Ishikawa (cell line): ENCODE results near the gene HCFC1.

ENCODE experiments used
- CEBPB ChIP-seq: IDR thresholded peaks from 2 replicates; pipeline ENCODE4 v1.6.1; 2012
- CREB1 ChIP-seq: IDR thresholded peaks from 2 replicates; pipeline ENCODE4 v1.6.1; 2012; ENCODE audit warnings: low read depth
- EGR1 ChIP-seq: IDR thresholded peaks from 2 replicates; pipeline ENCODE4 v1.6.1; 2012
- EP300 ChIP-seq: IDR thresholded peaks from 2 replicates; pipeline ENCODE4 v1.6.1; 2012; ENCODE audit warnings: borderline replicate concordance
- FOXM1 ChIP-seq: IDR thresholded peaks from 2 replicates; pipeline ENCODE4 v1.6.1; 2012; ENCODE audit warnings: low read depth, borderline replicate concordance
- NFIC ChIP-seq: IDR thresholded peaks from 2 replicates; pipeline ENCODE4 v1.6.1; 2012
- RAD21 ChIP-seq: IDR thresholded peaks from 2 replicates; pipeline ENCODE4 v1.6.1; 2012; ENCODE audit warnings: low read depth
- TAF1 ChIP-seq: IDR thresholded peaks from 2 replicates; pipeline ENCODE4 v1.6.1; 2012; ENCODE audit warnings: low read depth, mild to moderate bottlenecking
- TCF12 ChIP-seq: IDR thresholded peaks from 2 replicates; pipeline ENCODE4 v1.6.1; 2012; ENCODE audit warnings: low read depth
- TEAD4 ChIP-seq: IDR thresholded peaks from 2 replicates; pipeline ENCODE4 v1.6.1; 2012
- YY1 ChIP-seq: IDR thresholded peaks from 2 replicates; pipeline ENCODE4 v1.6.1; 2012; ENCODE audit warnings: low read depth
- ZBTB7A ChIP-seq: IDR thresholded peaks from 2 replicates; pipeline ENCODE4 v1.6.1; 2012; ENCODE audit warnings: low read depth
- TF ChIP-seq, protein P1 (sequence below): IDR thresholded peaks from 2 replicates; pipeline ENCODE4 v1.6.1; 2012; ENCODE audit warnings: low read depth, mild to moderate bottlenecking
- TF ChIP-seq, protein P2 (sequence below): IDR thresholded peaks from 2 replicates; pipeline ENCODE4 v1.6.1; 2012
- TF ChIP-seq, protein P3 (sequence below): IDR thresholded peaks from 2 replicates; pipeline ENCODE4 v1.6.1; 2012

Gene HCFC1

DNA sequence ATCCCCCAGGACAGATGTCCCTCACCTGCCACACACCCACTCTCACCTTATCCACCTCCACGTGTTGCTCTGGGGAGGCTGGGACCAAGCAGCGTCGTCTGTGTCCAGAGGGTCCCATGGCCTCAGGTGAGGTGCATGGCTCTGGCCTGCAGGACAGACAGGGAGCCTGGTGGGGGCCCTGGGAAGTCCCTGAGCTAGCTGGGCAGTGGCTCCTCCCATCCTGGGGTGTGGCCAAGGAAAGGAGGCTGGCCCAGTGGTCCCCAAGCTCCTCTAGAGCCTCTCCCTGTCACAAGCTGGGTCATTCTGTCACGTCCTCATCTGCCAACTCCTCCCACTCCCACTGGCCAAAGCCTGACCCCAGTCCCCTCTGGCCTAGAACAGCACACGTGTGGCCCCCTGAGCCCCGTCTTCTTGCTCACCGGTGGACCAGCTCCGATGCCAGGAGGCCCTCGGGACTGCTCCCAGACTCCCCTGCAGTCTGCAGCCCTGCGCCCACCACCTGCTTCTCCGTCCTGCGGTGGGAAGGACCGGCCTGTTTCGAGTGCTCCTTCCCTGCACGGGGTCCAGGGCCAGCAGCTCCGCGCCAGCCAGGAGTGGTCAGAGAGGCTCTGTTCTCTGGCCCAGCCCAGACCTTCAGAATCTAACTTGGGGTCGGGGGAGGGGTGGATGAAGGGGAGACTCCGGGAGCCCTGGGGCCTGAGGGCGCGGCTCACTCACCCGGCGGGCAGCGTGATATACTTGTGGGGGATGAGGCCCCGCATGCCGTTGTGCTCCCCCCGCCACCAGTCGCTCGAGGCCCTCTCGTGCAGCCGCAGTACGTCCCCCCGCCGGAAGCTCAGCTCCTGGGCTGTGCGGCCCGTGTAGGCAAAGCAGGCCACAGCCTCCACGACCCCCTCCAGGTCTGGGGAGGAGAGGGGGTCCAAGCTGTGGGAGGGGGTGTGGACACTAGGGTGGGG, 62.3 kb downstream of the HCFC1 start:
- no peak for TF ChIP-seq RAD21
- TF ChIP-seq ZBTB7A = no peak
- TF ChIP-seq, protein P1, sequence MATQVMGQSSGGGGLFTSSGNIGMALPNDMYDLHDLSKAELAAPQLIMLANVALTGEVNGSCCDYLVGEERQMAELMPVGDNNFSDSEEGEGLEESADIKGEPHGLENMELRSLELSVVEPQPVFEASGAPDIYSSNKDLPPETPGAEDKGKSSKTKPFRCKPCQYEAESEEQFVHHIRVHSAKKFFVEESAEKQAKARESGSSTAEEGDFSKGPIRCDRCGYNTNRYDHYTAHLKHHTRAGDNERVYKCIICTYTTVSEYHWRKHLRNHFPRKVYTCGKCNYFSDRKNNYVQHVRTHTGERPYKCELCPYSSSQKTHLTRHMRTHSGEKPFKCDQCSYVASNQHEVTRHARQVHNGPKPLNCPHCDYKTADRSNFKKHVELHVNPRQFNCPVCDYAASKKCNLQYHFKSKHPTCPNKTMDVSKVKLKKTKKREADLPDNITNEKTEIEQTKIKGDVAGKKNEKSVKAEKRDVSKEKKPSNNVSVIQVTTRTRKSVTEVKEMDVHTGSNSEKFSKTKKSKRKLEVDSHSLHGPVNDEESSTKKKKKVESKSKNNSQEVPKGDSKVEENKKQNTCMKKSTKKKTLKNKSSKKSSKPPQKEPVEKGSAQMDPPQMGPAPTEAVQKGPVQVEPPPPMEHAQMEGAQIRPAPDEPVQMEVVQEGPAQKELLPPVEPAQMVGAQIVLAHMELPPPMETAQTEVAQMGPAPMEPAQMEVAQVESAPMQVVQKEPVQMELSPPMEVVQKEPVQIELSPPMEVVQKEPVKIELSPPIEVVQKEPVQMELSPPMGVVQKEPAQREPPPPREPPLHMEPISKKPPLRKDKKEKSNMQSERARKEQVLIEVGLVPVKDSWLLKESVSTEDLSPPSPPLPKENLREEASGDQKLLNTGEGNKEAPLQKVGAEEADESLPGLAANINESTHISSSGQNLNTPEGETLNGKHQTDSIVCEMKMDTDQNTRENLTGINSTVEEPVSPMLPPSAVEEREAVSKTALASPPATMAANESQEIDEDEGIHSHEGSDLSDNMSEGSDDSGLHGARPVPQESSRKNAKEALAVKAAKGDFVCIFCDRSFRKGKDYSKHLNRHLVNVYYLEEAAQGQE = no peak
- TF ChIP-seq EP300 = no peak
- TF ChIP-seq EGR1 = no peak
- no peak for TF ChIP-seq TEAD4
- no peak for TF ChIP-seq YY1
- no peak for TF ChIP-seq FOXM1
- no peak for TF ChIP-seq TCF12

DNA sequence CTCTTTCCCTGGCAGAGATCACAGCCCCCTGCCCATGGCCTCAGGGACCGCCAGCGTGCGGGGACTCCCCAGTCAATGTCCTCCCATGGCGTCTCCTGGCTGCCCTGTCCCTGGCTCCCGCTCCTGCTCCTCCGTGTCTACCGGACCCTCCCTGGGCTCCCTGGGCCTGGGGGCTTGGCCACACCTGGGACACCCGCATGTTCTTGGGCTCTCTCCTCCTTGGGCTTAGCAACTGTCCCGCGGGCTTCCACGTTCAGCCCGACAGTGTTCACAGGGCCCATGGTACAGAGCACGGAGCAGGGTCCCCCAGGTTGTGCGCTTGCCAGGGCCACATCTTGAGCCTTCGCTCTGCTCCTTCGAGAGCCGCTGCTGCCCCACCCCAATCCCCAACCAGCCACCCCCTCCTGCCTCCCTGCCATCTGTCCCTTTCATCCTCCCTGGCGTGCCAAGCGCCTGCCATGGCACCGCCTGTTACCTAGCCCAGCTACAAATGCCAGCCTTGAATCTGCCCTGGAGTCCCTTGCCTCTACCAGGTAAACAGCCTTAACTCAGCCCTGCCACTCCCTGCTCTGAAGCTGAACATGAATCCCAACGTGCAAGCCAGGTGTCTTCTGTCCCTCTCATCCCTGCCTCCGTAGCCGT, 63.3 kb downstream of the HCFC1 start:
- TF ChIP-seq YY1 = no peak
- TF ChIP-seq CREB1 = no peak
- no peak for TF ChIP-seq FOXM1
- no peak for TF ChIP-seq TCF12
- no peak for TF ChIP-seq TAF1
- TF ChIP-seq, protein P2, sequence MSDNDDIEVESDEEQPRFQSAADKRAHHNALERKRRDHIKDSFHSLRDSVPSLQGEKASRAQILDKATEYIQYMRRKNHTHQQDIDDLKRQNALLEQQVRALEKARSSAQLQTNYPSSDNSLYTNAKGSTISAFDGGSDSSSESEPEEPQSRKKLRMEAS = no peak
- no peak for TF ChIP-seq EGR1
- TF ChIP-seq NFIC = no peak
- TF ChIP-seq RAD21 = no peak
- no peak for TF ChIP-seq TEAD4
- TF ChIP-seq, protein P1 = no peak
- no peak for TF ChIP-seq ZBTB7A
- TF ChIP-seq EP300 = no peak
- TF ChIP-seq CEBPB = no peak
- TF ChIP-seq, protein P3, sequence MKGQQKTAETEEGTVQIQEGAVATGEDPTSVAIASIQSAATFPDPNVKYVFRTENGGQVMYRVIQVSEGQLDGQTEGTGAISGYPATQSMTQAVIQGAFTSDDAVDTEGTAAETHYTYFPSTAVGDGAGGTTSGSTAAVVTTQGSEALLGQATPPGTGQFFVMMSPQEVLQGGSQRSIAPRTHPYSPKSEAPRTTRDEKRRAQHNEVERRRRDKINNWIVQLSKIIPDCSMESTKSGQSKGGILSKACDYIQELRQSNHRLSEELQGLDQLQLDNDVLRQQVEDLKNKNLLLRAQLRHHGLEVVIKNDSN = no peak

DNA sequence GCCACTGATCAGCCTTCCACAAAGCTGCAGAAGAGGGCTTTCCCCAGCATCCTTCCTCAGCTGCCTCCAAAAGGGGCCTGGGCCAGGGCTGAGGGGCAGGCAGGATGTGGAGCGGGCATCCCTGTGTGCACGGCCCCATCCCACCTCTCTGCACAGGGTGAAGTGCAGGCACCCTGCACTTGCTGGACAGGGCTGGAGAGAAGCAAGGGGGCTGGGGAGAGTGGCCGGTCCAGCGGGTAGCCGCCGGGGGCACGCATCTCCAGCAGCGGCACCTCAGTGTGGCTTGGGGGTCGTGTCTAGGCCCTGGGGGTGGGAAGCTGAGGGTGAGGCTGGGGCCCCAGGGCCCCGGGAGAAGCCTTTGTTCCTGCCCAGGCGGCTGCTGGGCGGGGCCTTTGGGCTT, 64.2 kb downstream of the HCFC1 start:
- TF ChIP-seq, protein P2 = no peak
- TF ChIP-seq CREB1 (no peak), TCF12 (no peak), EP300 (no peak), CEBPB (no peak), TEAD4 (no peak), TAF1 (no peak)
- TF ChIP-seq, protein P1 = no peak
- TF ChIP-seq, protein P3 = no peak
